Motor neuron (in vitro differentiated cells): ENCODE results near the gene VWA3A. TPM values are rescaled to one million over a fixed set of nuclear protein-coding genes. Genes with fewer than 3 reads are reported as not detected.
"Not testable (repeated sequence)": the region's sequence is repeated elsewhere in the genome, so short reads cannot be mapped to it uniquely, and the experiment has no call there.

Experiments used
- ATAC-seq, 8 experiments: fragments of 200-7000 bp; cut with Tn5 transposase; replicated peaks in 6 of 8; 2 replicates each; pipeline ENCODE4 v1.8.0; 2021; ENCODE audit warnings: mild to moderate bottlenecking in 8 of 8, moderate library complexity in 8 of 8
- H3K27ac ChIP-seq, 2 donors: fragments of 250-450 bp; sonication (Bioruptor Pico); 2 replicates each; pipeline ENCODE4 v1.9.0; 2021; ENCODE audit warnings: antibody characterized with exemption in 2 of 2, mild to moderate bottlenecking in 2 of 2, moderate library complexity in 1 of 2
- H3K4me1 ChIP-seq, 2 donors: fragments of 250-450 bp; sonication (Bioruptor Pico); replicated peaks in 1 of 2; 2 replicates each; pipeline ENCODE4 v1.6.1; 2021; ENCODE audit warnings: antibody characterized with exemption in 2 of 2, mild to moderate bottlenecking in 2 of 2, moderate library complexity in 1 of 2
- H3K4me3 ChIP-seq, 5 donors: fragments of 250-450 bp; sonication (Bioruptor Pico); 2 replicates each; pipeline ENCODE4 v1.9.0; 2021; ENCODE audit warnings: antibody characterized with exemption in 5 of 5, mild to moderate bottlenecking in 5 of 5, moderate library complexity in 4 of 5
- WGBS, 10 experiments: fragments of 450-650 bp; shearing (Covaris generic); methylation state at CpG; one replicate each; pipeline ENCODE4 v1.0.0; 2022; 5-methylcytosine and 5-hydroxymethylcytosine counted together
- in situ Hi-C, 9 experiments: fragments of 400-800 bp; cut with MboI; loops; one replicate each; pipeline ENCODE4 v1.15.0; 2021; ENCODE audit warnings: low sequenced_read_pairs in 9 of 9, low pct_unique_long_range_greater_than_20kb in 2 of 9; ENCODE audit not compliant: unreplicated experiment in 9 of 9
- total RNA-seq, 8 experiments: library from RNA; unstranded; fragments of 300-600 nt; gene quantifications; 2 replicates each; pipeline versions ENCODE4 v1.2.3 to v1.2.4, GENCODE V29; 2022

The VWA3A gene
- total RNA-seq, 8 experiments from 2014 or later: 0.09 to 18.7 (median 0.62) TPM; not detected in 1

- in situ Hi-C loops: loop anchor here in 2 of 9 experiments (10.0 to 25.0 kb wide), 3 partner anchors 87 to 104 kb away; partner anchors contain the start of genes MOSMO (in 1 of the 2) and PDZD9 (in 1 of the 2)
- Histone ChIP-seq H3K4me1 (peaks cover 7 to 20% of the 10 kb centered on the region in 2 donors), H3K4me3 (no peak overlapping the region), H3K27ac (no peak overlapping the region)
- WGBS, 10 experiments: 71 to 100% (median 100%) methylated on average over 1 to 3 of the region's 3 CpGs; no CpG with 5 or more reads in 1 of the 10 experiments
- ATAC-seq: no peak
These were observed 620 bp upstream of the VWA3A start for GRCh38 chr16:22091721-22092120.

DNA sequence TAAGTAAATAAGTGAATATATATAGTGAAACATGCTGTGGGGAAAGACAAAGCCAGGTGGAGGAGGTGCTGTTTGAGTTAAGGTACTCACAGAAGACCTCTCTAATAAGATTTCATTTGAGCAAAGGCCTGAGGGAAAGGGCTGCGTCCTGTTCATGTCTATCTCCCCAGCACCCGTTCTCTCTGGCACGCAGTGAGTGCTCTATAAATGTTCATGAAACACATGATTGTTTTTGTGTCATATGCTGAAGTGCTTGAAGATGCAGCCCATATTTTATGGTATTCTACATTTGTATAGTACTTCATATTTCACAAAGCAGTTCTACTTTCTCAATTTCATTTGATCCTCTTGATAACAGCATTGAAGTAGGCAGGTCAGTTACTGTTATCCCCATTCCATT, 990 bp downstream of the VWA3A start:
- Histone ChIP-seq H3K4me1 (peaks cover 7 to 20% of the 10 kb centered on the region in 2 donors), H3K4me3 (no peak overlapping the region), H3K27ac (no peak overlapping the region)
- no peak for ATAC-seq
- in situ Hi-C loops: loop anchor here in 2 of 9 experiments (10.0 to 25.0 kb wide), 3 partner anchors 89 to 106 kb away; partner anchors contain the start of genes MOSMO (in 1 of the 2) and PDZD9 (in 1 of the 2)
- 43 to 100% (median 95%) methylated on average over 1 to 3 of the region's 3 CpGs; no CpG with 5 or more reads in 1 of the 10 experiments for WGBS, 10 experiments

DNA sequence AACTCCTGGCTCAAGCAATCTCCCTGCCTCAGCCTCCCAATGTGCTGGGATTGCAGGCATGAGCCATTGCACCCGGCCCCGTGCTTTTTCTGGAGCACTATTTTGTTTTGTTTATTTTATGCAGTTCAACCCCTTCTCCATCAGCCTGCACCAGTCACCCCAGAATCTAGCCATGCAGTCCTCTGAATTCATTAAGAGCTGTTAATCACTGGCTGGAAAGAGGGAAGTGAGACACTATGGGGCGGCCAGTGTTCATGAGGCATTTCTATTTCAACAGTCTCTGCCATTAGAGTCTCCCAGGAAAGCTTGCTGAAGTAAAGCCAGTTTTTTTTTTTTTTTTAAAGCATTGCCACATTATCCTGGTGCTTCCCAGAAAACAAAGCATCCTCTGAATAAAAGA, 1.7 kb downstream of the VWA3A start:
- in situ Hi-C loops: loop anchor here in 2 of 9 experiments (10.0 to 25.0 kb wide), 3 partner anchors 89 to 107 kb away; partner anchors contain the start of genes MOSMO (in 1 of the 2) and PDZD9 (in 1 of the 2)
- peaks cover 7 to 20% of the 10 kb centered on the region in 2 donors for H3K4me1 ChIP-seq
- no peak overlapping the region for H3K4me3 ChIP-seq
- 38 to 92% (median 60%) methylated on average over 1 to 3 of the region's 3 CpGs; no CpG with 5 or more reads in 2 of the 10 experiments for WGBS, 10 experiments
- H3K27ac ChIP-seq: no peak overlapping the region
- peak in 5 of 8 experiments; percentile 74 to 81 (median 76) for ATAC-seq

DNA sequence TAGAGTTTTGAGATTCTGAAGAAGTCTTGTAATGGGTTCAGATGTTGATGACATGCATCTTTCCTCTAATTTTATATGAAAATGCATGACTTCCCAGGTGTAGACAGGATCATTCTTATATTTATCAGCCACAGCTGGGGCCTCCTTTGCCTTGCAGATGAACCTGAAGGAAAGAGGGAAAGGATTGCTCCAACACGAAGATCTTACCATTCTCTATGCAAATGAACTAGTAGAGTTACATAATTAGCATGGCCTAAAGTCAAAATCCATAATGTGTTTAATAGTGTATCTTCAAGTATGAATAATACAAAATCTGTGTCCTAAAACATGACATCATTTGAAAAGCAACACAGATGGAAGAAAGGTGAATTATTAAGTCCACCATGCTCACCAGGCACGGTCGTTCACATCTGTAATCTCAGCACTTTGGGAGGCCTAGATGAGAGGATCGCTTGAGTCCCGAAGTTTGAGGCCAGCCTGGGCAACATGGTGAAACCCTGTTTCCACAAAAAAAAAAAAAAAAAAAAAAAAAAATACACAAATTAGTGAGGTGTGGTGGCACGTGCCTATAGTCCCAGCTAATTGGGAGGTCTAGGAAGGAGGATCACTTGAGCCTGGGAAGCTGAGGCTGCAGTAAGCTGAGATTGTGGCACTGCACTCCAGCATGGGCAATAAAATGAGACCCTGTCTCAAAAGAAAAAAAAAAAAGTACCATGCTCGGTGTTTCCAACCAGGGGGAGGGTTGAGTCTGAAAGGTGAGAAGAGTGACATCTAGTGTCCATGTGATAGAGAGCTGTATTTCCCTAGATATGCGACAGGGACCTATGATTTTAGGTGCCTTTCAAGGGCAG, 6.3 kb downstream of the VWA3A start:
- peak; percentile 70 to 96 (median 80) for ATAC-seq
- in situ Hi-C loops: loop anchor here in 2 of 9 experiments (10.0 to 25.0 kb wide), 3 partner anchors 86 to 111 kb away; partner anchors contain the start of genes MOSMO (in 1 of the 2) and PDZD9 (in 1 of the 2)

GRCh38 chr16:22099256-22099975, 7.1 kb downstream of the VWA3A start:
- in situ Hi-C loops: loop anchor here in 2 of 9 experiments (10.0 to 25.0 kb wide), 3 partner anchors 85 to 112 kb away; partner anchors contain the start of genes MOSMO (in 1 of the 2) and PDZD9 (in 1 of the 2)
- H3K4me3 ChIP-seq: no peak overlapping the region
- H3K4me1 ChIP-seq: peaks cover 0 to under 1% of the 10 kb centered on the region in 2 donors
- 0 to 100% (median 76%) methylated on average over 1 to 5 of the region's 9 CpGs; no CpG with 5 or more reads in 2 of the 10 experiments for WGBS, 10 experiments
- H3K27ac ChIP-seq: no peak overlapping the region
- no peak for ATAC-seq

More for the DNA sequence above, 6.3 kb downstream of the VWA3A start:
- peaks cover 0 to 8% of the 10 kb centered on the region in 2 donors for H3K4me1 ChIP-seq
- no peak overlapping the region for H3K27ac ChIP-seq
- WGBS, 10 experiments: 0 to 80% (median 25%) methylated on average over 1 to 6 of the region's 8 CpGs
- H3K4me3 ChIP-seq: no peak overlapping the region

- in situ Hi-C loops: loop anchor here in 1 of 9 experiments (10.0 kb wide), 1 partner anchor 99 kb away; the partner anchor contains the start of genes MOSMO and PDZD9
- Histone ChIP-seq H3K4me1 (no peaks in the 10 kb centered on the region), H3K27ac (no peak overlapping the region), H3K4me3 (no peak overlapping the region)
- WGBS, 10 experiments: 22 to 57% (median 50%) methylated on average over 1 of the region's 1 CpG; no CpG with 5 or more reads in 3 of the 10 experiments
- ATAC-seq: no peak
These were observed 11.1 kb downstream of the VWA3A start for GRCh38 chr16:22103441-22103840.

DNA sequence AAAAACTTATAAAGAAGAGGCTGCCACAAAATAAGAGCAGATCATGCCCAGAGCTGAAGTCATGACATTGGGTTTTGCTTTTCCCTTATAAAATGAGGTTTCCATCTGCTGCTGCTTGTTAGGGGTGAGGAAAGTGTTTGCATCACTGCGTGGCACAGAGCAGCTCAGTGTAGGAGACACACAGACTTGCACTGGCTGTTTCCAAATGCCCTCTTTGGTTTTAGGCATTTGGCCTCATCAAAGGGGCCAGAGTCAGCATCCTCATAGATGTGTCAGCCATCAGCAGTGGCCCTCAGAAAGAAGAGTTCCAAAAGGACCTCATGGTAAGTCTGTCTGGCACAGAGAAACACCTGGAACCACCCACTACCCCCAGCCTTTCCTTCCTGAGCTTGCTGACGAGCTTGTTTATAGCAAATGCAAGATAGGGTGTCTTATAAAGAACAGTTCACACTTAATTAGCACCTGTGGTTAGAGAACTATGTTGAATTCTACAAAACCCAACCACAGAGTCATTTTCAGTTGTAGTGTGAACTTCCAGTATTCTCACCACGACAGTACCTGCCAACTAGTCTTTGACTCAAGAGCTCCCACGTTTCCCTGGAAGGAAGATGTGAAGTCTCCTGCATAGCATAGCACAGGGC, 17.0 kb downstream of the VWA3A start:
- in situ Hi-C loops: loop anchor here in 1 of 9 experiments (10.0 kb wide), 1 partner anchor 105 kb away; the partner anchor contains the start of genes MOSMO and PDZD9
- no peak overlapping the region for H3K27ac ChIP-seq
- no peaks in the 10 kb centered on the region for H3K4me1 ChIP-seq
- 0 to 60% (median 52%) methylated on average over 1 to 4 of the region's 4 CpGs; no CpG with 5 or more reads in 3 of the 10 experiments for WGBS, 10 experiments
- no peak for ATAC-seq
- H3K4me3 ChIP-seq: no peak overlapping the region

- H3K4me1 ChIP-seq, H3K4me3 ChIP-seq, ATAC-seq, in situ Hi-C loops, H3K27ac ChIP-seq: not testable (repeated sequence)
- WGBS, 10 experiments: 0 to 83% (median 46%) methylated on average over 1 to 4 of the region's 5 CpGs; no CpG with 5 or more reads in 2 of the 10 experiments
These were observed 19.3 kb downstream of the VWA3A start for GRCh38 chr16:22111629-22112028.

GRCh38 chr16:22116095-22116700, 23.9 kb downstream of the VWA3A start:
- in situ Hi-C loops: no loop called here
- WGBS, 10 experiments: 7 to 100% (median 50%) methylated on average over 1 to 2 of the region's 2 CpGs; no CpG with 5 or more reads in 1 of the 10 experiments
- no peak for ATAC-seq
- Histone ChIP-seq H3K4me3 (no peak overlapping the region), H3K27ac (no peak overlapping the region), H3K4me1 (peaks cover 0 to 7% of the 10 kb centered on the region in 2 donors)

GRCh38 chr16:22117609-22118008, 25.3 kb downstream of the VWA3A start:
- ATAC-seq: peak in 6 of 8 experiments; percentile 43 to 98 (median 64)
- H3K4me3 ChIP-seq: no peak overlapping the region
- WGBS, 10 experiments: 33 to 100% (median 80%) methylated on average over 1 to 2 of the region's 2 CpGs; no CpG with 5 or more reads in 5 of the 10 experiments
- in situ Hi-C loops: no loop called here
- H3K4me1 ChIP-seq: peaks cover 0 to 7% of the 10 kb centered on the region in 2 donors
- no peak overlapping the region for H3K27ac ChIP-seq

GRCh38 chr16:22120440-22120839, 28.1 kb downstream of the VWA3A start:
- no peak overlapping the region for H3K4me3 ChIP-seq
- WGBS, 10 experiments: 0 to 100% (median 76%) methylated on average over 1 to 3 of the region's 3 CpGs; no CpG with 5 or more reads in 2 of the 10 experiments

DNA sequence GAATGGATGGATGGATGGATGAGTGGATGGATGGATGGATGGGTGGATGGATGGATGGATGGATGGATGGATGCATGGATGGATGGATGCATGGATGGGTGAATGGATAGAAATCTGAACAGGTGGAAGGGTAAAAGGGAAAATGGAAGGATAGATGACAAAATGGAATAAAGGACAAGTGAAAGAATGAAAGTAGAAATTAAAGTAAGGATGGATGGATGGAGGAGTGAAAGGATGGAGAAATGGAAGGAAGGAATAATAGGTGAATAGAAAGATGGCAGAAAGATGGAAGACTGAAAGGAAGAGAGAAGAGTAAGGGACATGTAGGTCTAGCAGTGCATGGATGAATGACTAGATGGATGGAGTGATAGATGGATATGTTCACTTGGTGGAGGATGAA, 29.9 kb downstream of the VWA3A start:
- no peak overlapping the region for H3K4me3 ChIP-seq
- in situ Hi-C loops: no loop called here
- peaks cover 0 to 3% of the 10 kb centered on the region in 2 donors for H3K4me1 ChIP-seq
- no peak for ATAC-seq
- no peak overlapping the region for H3K27ac ChIP-seq

More at GRCh38 chr16:22120440-22120839, 28.1 kb downstream of the VWA3A start:
- in situ Hi-C loops: no loop called here
- Histone ChIP-seq H3K4me1 (peaks cover 0 to 7% of the 10 kb centered on the region in 2 donors), H3K27ac (no peak overlapping the region)
- no peak for ATAC-seq
